ENCODE results near the gene SLC10A7. TPM values are rescaled to one million over a fixed set of nuclear protein-coding genes. Genes with fewer than 3 reads are reported as not detected.

The SLC10A7 gene
- total and polyA plus RNA-seq, 2 donors from 2014 or later = 1.9 to 15.1 TPM

- H3K9ac ChIP-seq (ENCODE audit: low read length in 3 of 3) = no peak overlapping the region
- no peaks in the 10 kb centered on the region for H3K36me3 ChIP-seq (ENCODE audit: control insufficient read depth in 2 of 3, insufficient read depth in 3 of 3, low read length in 3 of 3)
- intact Hi-C loops (cut with DNase I) = no loop called here
- no peak overlapping the region for H3K4me3 ChIP-seq (ENCODE audit: low read length in 3 of 3)
- no peaks in the 10 kb centered on the region for H3K27me3 ChIP-seq (ENCODE audit: control insufficient read depth, insufficient read depth, low read length)
- FAIRE-seq (no peak), DNase-seq (no peak)
- H3K27ac ChIP-seq (ENCODE audit: low read depth in 2 of 2, low read length in 2 of 2) = no peak overlapping the region
- no peaks in the 10 kb centered on the region for H3K4me1 ChIP-seq (ENCODE audit: control insufficient read depth in 2 of 3, insufficient read depth in 2 of 3, low read depth in 1 of 3, low read length in 3 of 3)
- no peaks in the 10 kb centered on the region for H3K9me3 ChIP-seq (ENCODE audit: control insufficient read depth in 2 of 3, insufficient read depth in 1 of 3, low read length in 3 of 3)
- no peak for TF ChIP-seq CTCF (IDR thresholded peaks at IDR 0.05; ENCODE audit: borderline replicate concordance, extremely low read depth, insufficient read depth)
These were observed 227.0 kb downstream of the SLC10A7 start for GRCh38 chr4:146294776-146295175.

DNA sequence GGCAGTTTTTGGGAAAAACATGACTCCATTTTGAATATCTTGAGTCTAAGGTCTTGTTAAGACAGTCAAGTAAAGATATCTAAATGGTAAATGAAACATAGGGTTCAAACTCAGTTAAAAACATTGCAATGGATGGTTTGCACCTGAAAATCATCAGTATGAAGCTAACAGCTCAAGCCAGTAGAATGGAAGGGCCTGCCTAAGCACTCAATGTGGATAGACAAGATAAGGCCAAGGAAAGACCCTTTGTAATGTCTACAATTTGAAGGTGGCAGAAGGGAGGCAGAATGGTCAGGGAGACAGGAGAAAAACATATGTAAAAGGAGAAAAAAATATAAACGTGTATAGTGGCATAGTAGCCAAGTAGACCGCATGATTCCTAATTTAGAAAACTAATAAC, 229.2 kb downstream of the SLC10A7 start:
- Histone ChIP-seq H3K36me3 (ENCODE audit: control insufficient read depth in 2 of 3, insufficient read depth in 3 of 3, low read length in 3 of 3) (no peaks in the 10 kb centered on the region), H3K27ac (ENCODE audit: low read depth in 2 of 2, low read length in 2 of 2) (no peak overlapping the region), H3K4me3 (ENCODE audit: low read length in 3 of 3) (no peak overlapping the region), H3K4me1 (ENCODE audit: control insufficient read depth in 2 of 3, insufficient read depth in 2 of 3, low read depth in 1 of 3, low read length in 3 of 3) (no peaks in the 10 kb centered on the region), H3K9me3 (ENCODE audit: control insufficient read depth in 2 of 3, insufficient read depth in 1 of 3, low read length in 3 of 3) (no peaks in the 10 kb centered on the region), H3K27me3 (ENCODE audit: control insufficient read depth, insufficient read depth, low read length) (no peaks in the 10 kb centered on the region), H3K9ac (ENCODE audit: low read length in 3 of 3) (no peak overlapping the region)
- FAIRE-seq (no peak), DNase-seq (no peak)
- no peak for TF ChIP-seq CTCF (IDR thresholded peaks at IDR 0.05; ENCODE audit: borderline replicate concordance, extremely low read depth, insufficient read depth)
- intact Hi-C loops (cut with DNase I) = no loop called here

- FAIRE-seq = no peak
- H3K36me3 ChIP-seq (ENCODE audit: control insufficient read depth in 2 of 3, insufficient read depth in 3 of 3, low read length in 3 of 3) = no peaks in the 10 kb centered on the region
- H3K9ac ChIP-seq (ENCODE audit: low read length in 3 of 3) = no peak overlapping the region
- H3K4me3 ChIP-seq (ENCODE audit: low read length in 3 of 3) = no peak overlapping the region
- no peak for DNase-seq
- H3K27me3 ChIP-seq (ENCODE audit: control insufficient read depth, insufficient read depth, low read length) = no peaks in the 10 kb centered on the region
- intact Hi-C loops (cut with DNase I) = no loop called here
- no peak overlapping the region for H3K27ac ChIP-seq (ENCODE audit: low read depth in 2 of 2, low read length in 2 of 2)
- H3K4me1 ChIP-seq (ENCODE audit: control insufficient read depth in 2 of 3, insufficient read depth in 2 of 3, low read depth in 1 of 3, low read length in 3 of 3) = no peaks in the 10 kb centered on the region
- H3K9me3 ChIP-seq (ENCODE audit: control insufficient read depth in 2 of 3, insufficient read depth in 1 of 3, low read length in 3 of 3) = no peaks in the 10 kb centered on the region
- TF ChIP-seq CTCF (IDR thresholded peaks at IDR 0.05; ENCODE audit: borderline replicate concordance, extremely low read depth, insufficient read depth) = no peak
These were observed 230.4 kb downstream of the SLC10A7 start for GRCh38 chr4:146291313-146291712.

- Histone ChIP-seq H3K4me1 (ENCODE audit: control insufficient read depth in 2 of 3, insufficient read depth in 2 of 3, low read depth in 1 of 3, low read length in 3 of 3) (no peaks in the 10 kb centered on the region), H3K4me3 (ENCODE audit: low read length in 3 of 3) (no peak overlapping the region), H3K27me3 (ENCODE audit: control insufficient read depth, insufficient read depth, low read length) (no peaks in the 10 kb centered on the region), H3K9me3 (ENCODE audit: control insufficient read depth in 2 of 3, insufficient read depth in 1 of 3, low read length in 3 of 3) (no peaks in the 10 kb centered on the region), H3K36me3 (ENCODE audit: control insufficient read depth in 2 of 3, insufficient read depth in 3 of 3, low read length in 3 of 3) (no peaks in the 10 kb centered on the region), H3K27ac (ENCODE audit: low read depth in 2 of 2, low read length in 2 of 2) (no peak overlapping the region), H3K9ac (ENCODE audit: low read length in 3 of 3) (no peak overlapping the region)
- TF ChIP-seq CTCF (IDR thresholded peaks at IDR 0.05; ENCODE audit: borderline replicate concordance, extremely low read depth, insufficient read depth) = no peak
- FAIRE-seq (no peak), DNase-seq (no peak)
- intact Hi-C loops (cut with DNase I) = no loop called here
These were observed 233.5 kb downstream of the SLC10A7 start for GRCh38 chr4:146288193-146288592.
